Heart left ventricle (tissue), 13 donors: ENCODE results near the gene UACA.

ENCODE experiments used
- CTCF ChIP-seq, 12 donors: fragments of 200-600 bp; sonication (generic) in 4 of 12; IDR thresholded peaks; one replicate each; pipeline versions ENCODE4 v1.5.0 to v1.8.0; 2018 to 2022; ENCODE audit warnings: antibody characterized with exemption in 12 of 12, mild to moderate bottlenecking in 5 of 12
- POLR2A ChIP-seq, 2 donors: fragments of 450-650 bp; IDR thresholded peaks; one replicate each; pipeline ENCODE4 v1.6.1; 2017; ENCODE audit warnings: antibody characterized with exemption in 2 of 2, mild to moderate bottlenecking in 2 of 2, moderate library complexity in 2 of 2
- donor health status: ischemic (EF 13 %, LVEDD 7.1; RV severe dilation, severe dysfunction).
- donor health status: DM: no; HTN: yes; CAD: no.
- donor health status: DM: no; HTN: no; CAD: no.
- donor health status: ischemic (EF 25% LVEDD 6.9; RV normal size, moderate dysfunction).
- donor health status: ischemic (EF 25% LVEDD 5.7; RV mildly dilated, moderate dysfunction).
- donor health status: ischemic (EF 35%, LVEDD 5.7; RV mildly dilated, moderate dysfunction).
- donor health status: nonischemic (EF 11% LVEDD 7.7; RV severe dilation, severe dysfunction).
- donor health status: DM: yes; HTN: yes; CAD: no.
- donor health status: PGD.
- donor health status: ischemic (EF 29% LVEDD 5.4; RV normal size, mild dysfunction).
- donor health status: nonischemic (EF 23%, LVEDD 6.1; RV moderate dilation, normal function).

GRCh38 chr15:70802629-70803028, 39.3 kb upstream of the UACA start:
- TF ChIP-seq CTCF (IDR thresholded peaks at IDR 0.05) (no peak), POLR2A (IDR thresholded peaks at IDR 0.05) (no peak)
